Kidney (tissue), 14 donors: Measurements from ENCODE around the gene C10orf120. TPM values are rescaled to one million over a fixed set of nuclear protein-coding genes. Genes with fewer than 3 reads are reported as not detected.

Experiments
- DNase-seq, 5 donors: peaks; one replicate each; pipeline ENCODE4 v3.0.0-alpha.2; 2013 to 2020
- FAIRE-seq: peaks from 2 replicates; lab custom pipeline; 2012; peaks lifted over from hg19 to GRCh38; lab: Jason Lieb, UNC
- H3K27ac ChIP-seq, 2 donors: one replicate each; pipeline ENCODE4 v1.7.0; 2013; ENCODE audit warnings: low read depth in 2 of 2, low read length in 2 of 2, inconsistent platforms in 1 of 2
- H3K27me3 ChIP-seq: one replicate; pipeline ENCODE4 v1.7.1; 2013; ENCODE audit warnings: low read length, inconsistent platforms; ENCODE audit not compliant: control insufficient read depth, insufficient read depth
- H3K36me3 ChIP-seq, 3 donors: one replicate each; pipeline versions ENCODE4 v1.7.0 to v1.7.1; 2013; ENCODE audit warnings: low read length in 3 of 3, control low read depth in 1 of 3, inconsistent platforms in 1 of 3; ENCODE audit not compliant: insufficient read depth in 3 of 3, control insufficient read depth in 2 of 3
- H3K4me1 ChIP-seq, 3 donors: one replicate each; pipeline versions ENCODE4 v1.7.0 to v1.7.1; 2013; ENCODE audit warnings: low read length in 3 of 3, inconsistent platforms in 1 of 3, low read depth in 1 of 3; ENCODE audit not compliant: control insufficient read depth in 2 of 3, insufficient read depth in 2 of 3
- H3K4me3 ChIP-seq, 3 donors: one replicate each; pipeline versions ENCODE4 v1.7.0 to v1.8.1; 2013; ENCODE audit warnings: low read length in 3 of 3, control low read depth in 1 of 3, inconsistent platforms in 1 of 3
- H3K9ac ChIP-seq, 3 donors: one replicate each; pipeline versions ENCODE4 v1.7.0 to v1.7.1; 2013; ENCODE audit warnings: low read length in 3 of 3, control low read depth in 1 of 3, inconsistent platforms in 1 of 3
- H3K9me3 ChIP-seq, 3 donors: one replicate each; pipeline versions ENCODE4 v1.7.0 to v1.7.1; 2013; ENCODE audit warnings: low read length in 3 of 3, control low read depth in 1 of 3, inconsistent platforms in 1 of 3; ENCODE audit not compliant: control insufficient read depth in 2 of 3, insufficient read depth in 1 of 3
- CTCF ChIP-seq: IDR thresholded peaks from 3 replicates; pipeline ENCODE4 v1.5.1; 2012; ENCODE audit warnings: mild to moderate bottlenecking, moderate library complexity, borderline replicate concordance; ENCODE audit not compliant: insufficient read depth; ENCODE audit errors: extremely low read depth
- intact Hi-C: fragments of 100-400 bp; cut with DNase I; formaldehyde crosslinking; loops from one replicate; pipeline ENCODE4 v1.11.1; 2022
- polyA plus RNA-seq: library from polyadenylated mRNA; stranded (reverse); fragments of 350-450 nt; fragmentation: Illumina TruSeq; extraction: RNeasy Lipid Tissue Mini Kit (QIAGEN cat#74804); gene quantifications from one replicate; pipeline ENCODE4 v1.2.3, GENCODE V29; 2014; ENCODE audit warnings: low read depth, low replicate concordance; ENCODE audit not compliant: insufficient read depth
- total RNA-seq: library from RNA; stranded (reverse); fragmentation: NEBNext Ultra II Directional; extraction: Animal tissue kit (Norgen Biotek cat#: 25700); gene quantifications from one replicate; pipeline ENCODE4 v1.2.1, GENCODE V29; 2021
- donor health status: control.
- donor health status: control.
- donor health status: control.
- donor health status: control.
- donor health status: control.
- donor health status: DM: yes; HTN: yes; CAD: no.
- donor health status: Normal renal cell carcinoma (clear cell type).

C10orf120 gene
- total and polyA plus RNA-seq, 2 donors from 2014 or later: not detected

- Histone ChIP-seq H3K27me3 (no peaks in the 10 kb centered on the region), H3K9ac (no peak overlapping the region), H3K9me3 (no peaks in the 10 kb centered on the region), H3K27ac (no peak overlapping the region), H3K4me3 (no peak overlapping the region), H3K36me3 (no peaks in the 10 kb centered on the region), H3K4me1 (no peaks in the 10 kb centered on the region)
- FAIRE-seq (no peak), DNase-seq (no peak)
- intact Hi-C loops: no loop called here
- no peak for TF ChIP-seq CTCF
Observed at GRCh38 chr10:122675278-122675677, 24.4 kb downstream of the C10orf120 start.

DNA sequence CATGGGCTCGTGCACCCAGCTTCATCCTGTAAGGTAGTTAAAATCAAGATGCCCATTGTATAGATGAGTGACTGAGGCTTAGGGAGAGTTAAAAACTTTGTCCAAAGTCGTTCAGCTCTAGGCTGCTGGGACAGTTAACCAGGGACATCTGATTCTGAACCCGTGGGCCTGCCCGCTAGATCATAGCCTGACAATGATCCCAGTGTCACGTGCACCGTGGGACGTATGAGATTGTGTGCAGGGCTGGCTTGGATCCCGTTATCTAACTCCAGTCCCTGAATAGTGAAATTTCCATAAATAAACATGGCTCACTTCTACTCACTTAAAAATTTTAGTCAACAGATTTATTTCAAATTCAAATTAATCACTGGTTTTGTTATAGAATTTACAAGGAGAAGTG, 24.9 kb downstream of the C10orf120 start:
- DNase-seq (no peak), FAIRE-seq (no peak)
- no peaks in the 10 kb centered on the region for H3K4me1 ChIP-seq
- no peak overlapping the region for H3K27ac ChIP-seq
- H3K4me3 ChIP-seq: no peak overlapping the region
- H3K9me3 ChIP-seq: no peaks in the 10 kb centered on the region
- H3K36me3 ChIP-seq: no peaks in the 10 kb centered on the region
- no peak overlapping the region for H3K9ac ChIP-seq
- no peaks in the 10 kb centered on the region for H3K27me3 ChIP-seq
- intact Hi-C loops: no loop called here
- TF ChIP-seq CTCF: no peak

- Histone ChIP-seq H3K4me1 (no peaks in the 10 kb centered on the region), H3K36me3 (no peaks in the 10 kb centered on the region), H3K4me3 (no peak overlapping the region), H3K9me3 (no peaks in the 10 kb centered on the region), H3K27ac (no peak overlapping the region), H3K27me3 (no peaks in the 10 kb centered on the region), H3K9ac (no peak overlapping the region)
- intact Hi-C loops: no loop called here
- FAIRE-seq (no peak), DNase-seq (no peak)
- TF ChIP-seq CTCF: no peak
Observed at GRCh38 chr10:122673731-122674130, 25.9 kb downstream of the C10orf120 start.

DNA sequence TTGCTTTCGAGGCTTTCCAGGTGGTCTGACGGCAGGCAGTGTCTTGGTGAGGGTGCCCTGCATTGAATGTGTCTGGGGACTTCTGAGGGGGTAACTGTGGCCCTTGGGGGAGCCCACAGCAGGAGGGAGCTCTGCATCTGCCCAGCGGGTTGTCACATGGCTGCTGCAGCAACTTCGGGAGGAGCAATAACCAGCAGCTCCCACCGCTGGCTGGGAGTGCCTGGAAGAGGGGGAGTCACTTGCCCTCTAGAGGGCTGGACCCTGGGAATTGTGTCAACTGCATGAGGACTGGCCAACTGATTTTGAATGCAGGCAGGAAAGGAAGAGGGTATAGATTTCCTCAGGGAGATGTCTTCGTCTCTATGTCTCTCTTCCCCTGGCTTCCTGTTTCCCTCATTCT, 26.4 kb downstream of the C10orf120 start:
- Histone ChIP-seq H3K9me3 (no peaks in the 10 kb centered on the region), H3K27me3 (no peaks in the 10 kb centered on the region), H3K36me3 (no peaks in the 10 kb centered on the region), H3K4me3 (no peak overlapping the region), H3K9ac (no peak overlapping the region), H3K27ac (no peak overlapping the region), H3K4me1 (no peaks in the 10 kb centered on the region)
- DNase-seq: peak in 1 of 5 donors; percentile 20
- no peak for FAIRE-seq
- no peak for TF ChIP-seq CTCF
- intact Hi-C loops: no loop called here
